SK-N-SH treated with all-trans-retinoic acid at 6 μM for 48 hours (cell line): ENCODE results near the gene PRSS16.

ENCODE experiments used
- ARNTL ChIP-seq: fragments of 450-650 bp; formaldehyde crosslinking; IDR thresholded peaks from 2 replicates; pipeline ENCODE4 v1.5.0; 2020; ENCODE audit warnings: low read depth, mild to moderate bottlenecking, moderate library complexity, borderline replicate concordance
- ESRRG ChIP-seq: fragments of 250-450 bp; sonication (Bioruptor Pico); IDR thresholded peaks from 2 replicates; pipeline ENCODE4 v1.6.1; 2021; ENCODE audit warnings: mild to moderate bottlenecking
- GLIS3 ChIP-seq: fragments of 250-450 bp; sonication (Bioruptor Pico); IDR thresholded peaks from 2 replicates; pipeline ENCODE4 v1.5.0; 2020; ENCODE audit warnings: mild to moderate bottlenecking, moderate library complexity
- PATZ1 ChIP-seq: fragments of 250-450 bp; sonication (Bioruptor Pico); IDR thresholded peaks from 2 replicates; pipeline ENCODE4 v1.8.0; 2020; ENCODE audit warnings: mild to moderate bottlenecking, moderate library complexity, borderline replicate concordance
- RARB ChIP-seq: fragments of 250-450 bp; sonication (Bioruptor Pico); IDR thresholded peaks from 2 replicates; pipeline ENCODE4 v1.8.0; 2021; ENCODE audit warnings: mild to moderate bottlenecking, moderate library complexity
- TOX ChIP-seq: fragments of 250-450 bp; sonication (Bioruptor Pico); IDR thresholded peaks from 2 replicates; pipeline ENCODE4 v1.8.0; 2021; ENCODE audit warnings: mild to moderate bottlenecking, moderate library complexity, borderline replicate concordance
- TSHZ2 ChIP-seq: fragments of 250-450 bp; sonication (Bioruptor Pico); IDR thresholded peaks from 2 replicates; pipeline ENCODE4 v1.5.0; 2020; ENCODE audit warnings: mild to moderate bottlenecking, moderate library complexity
- ZFP3 ChIP-seq: fragments of 250-450 bp; sonication (Bioruptor Pico); IDR thresholded peaks from 2 replicates; pipeline ENCODE4 v1.5.0; 2020; ENCODE audit warnings: mild to moderate bottlenecking, moderate library complexity
- ZFP30 ChIP-seq: fragments of 450-650 bp; formaldehyde crosslinking; IDR thresholded peaks from 2 replicates; pipeline ENCODE4 v1.5.0; 2022; ENCODE audit warnings: mild to moderate bottlenecking, moderate library complexity
- ZNF70 ChIP-seq: fragments of 450-650 bp; formaldehyde crosslinking; IDR thresholded peaks from 2 replicates; pipeline ENCODE4 v1.5.0; 2020; ENCODE audit warnings: mild to moderate bottlenecking, moderate library complexity

- no peak for TF ChIP-seq GLIS3 (CRISPR knock-in tag)
- no peak for TF ChIP-seq RARB (CRISPR knock-in tag)
- no peak for TF ChIP-seq TOX (CRISPR knock-in tag)
- TF ChIP-seq PATZ1: no peak
- TF ChIP-seq ARNTL: no peak
- no peak for TF ChIP-seq ZFP30 (CRISPR knock-in tag)
- TF ChIP-seq ZNF70 (CRISPR knock-in tag): no peak
- TF ChIP-seq ESRRG (CRISPR knock-in tag): no peak
- TF ChIP-seq TSHZ2: no peak
- TF ChIP-seq ZFP3: no peak
Observed at GRCh38 chr6:27209659-27210269, 37.7 kb upstream of the PRSS16 start.
